Renal cortex interstitium (tissue), 15 donors: ENCODE measurements around the gene CEP250. TPM values are rescaled to one million over a fixed set of nuclear protein-coding genes. Genes with fewer than 3 reads are reported as not detected.

Experiments used
- DNase-seq, 11 donors: peaks; one replicate each; pipeline ENCODE4 v3.0.0-alpha.2; 2013; ENCODE audit warnings: low read depth in 9 of 11, low spot score in 4 of 11; ENCODE audit errors: extremely low read depth in 1 of 11
- long read RNA-seq, 16 experiments: transcript quantifications; one replicate each; lab custom pipeline, GENCODE V29; 2026
- polyA plus RNA-seq, 3 donors: library from polyadenylated mRNA; unstranded; fragments of 120-200 nt; gene quantifications; one replicate each; pipeline ENCODE4 v1.2.1, GENCODE V29; 2013; ENCODE audit not compliant: insufficient read length in 3 of 3

Gene CEP250, protein sequence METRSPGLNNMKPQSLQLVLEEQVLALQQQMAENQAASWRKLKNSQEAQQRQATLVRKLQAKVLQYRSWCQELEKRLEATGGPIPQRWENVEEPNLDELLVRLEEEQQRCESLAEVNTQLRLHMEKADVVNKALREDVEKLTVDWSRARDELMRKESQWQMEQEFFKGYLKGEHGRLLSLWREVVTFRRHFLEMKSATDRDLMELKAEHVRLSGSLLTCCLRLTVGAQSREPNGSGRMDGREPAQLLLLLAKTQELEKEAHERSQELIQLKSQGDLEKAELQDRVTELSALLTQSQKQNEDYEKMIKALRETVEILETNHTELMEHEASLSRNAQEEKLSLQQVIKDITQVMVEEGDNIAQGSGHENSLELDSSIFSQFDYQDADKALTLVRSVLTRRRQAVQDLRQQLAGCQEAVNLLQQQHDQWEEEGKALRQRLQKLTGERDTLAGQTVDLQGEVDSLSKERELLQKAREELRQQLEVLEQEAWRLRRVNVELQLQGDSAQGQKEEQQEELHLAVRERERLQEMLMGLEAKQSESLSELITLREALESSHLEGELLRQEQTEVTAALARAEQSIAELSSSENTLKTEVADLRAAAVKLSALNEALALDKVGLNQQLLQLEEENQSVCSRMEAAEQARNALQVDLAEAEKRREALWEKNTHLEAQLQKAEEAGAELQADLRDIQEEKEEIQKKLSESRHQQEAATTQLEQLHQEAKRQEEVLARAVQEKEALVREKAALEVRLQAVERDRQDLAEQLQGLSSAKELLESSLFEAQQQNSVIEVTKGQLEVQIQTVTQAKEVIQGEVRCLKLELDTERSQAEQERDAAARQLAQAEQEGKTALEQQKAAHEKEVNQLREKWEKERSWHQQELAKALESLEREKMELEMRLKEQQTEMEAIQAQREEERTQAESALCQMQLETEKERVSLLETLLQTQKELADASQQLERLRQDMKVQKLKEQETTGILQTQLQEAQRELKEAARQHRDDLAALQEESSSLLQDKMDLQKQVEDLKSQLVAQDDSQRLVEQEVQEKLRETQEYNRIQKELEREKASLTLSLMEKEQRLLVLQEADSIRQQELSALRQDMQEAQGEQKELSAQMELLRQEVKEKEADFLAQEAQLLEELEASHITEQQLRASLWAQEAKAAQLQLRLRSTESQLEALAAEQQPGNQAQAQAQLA (N-terminal part only)
- 10 to 100 TPM; 50.7 to 63.7 (median 54.0) TPM for polyA plus RNA-seq
- long read RNA-seq, donor 1: 0 reads
- long read RNA-seq, donor 2, partial matches to known transcripts: 0 of 1 reads
- long read RNA-seq, donor 2, other reads (novel, unspliced or antisense): 0 of 1 reads
- long read RNA-seq, donor 3: 0 reads
- long read RNA-seq, donor 4: 0 reads
- long read RNA-seq, donor 5, partial matches to known transcripts: 7 of 8 reads
- long read RNA-seq, donor 5, other reads (novel, unspliced or antisense): 0 of 8 reads
- long read RNA-seq, donor 6: 0 reads
- long read RNA-seq, donor 7: 0 reads
- long read RNA-seq, donor 8, partial matches to known transcripts: 5 of 6 reads
- long read RNA-seq, donor 8, other reads (novel, unspliced or antisense): 0 of 6 reads
- long read RNA-seq, donor 9: 0 reads
- long read RNA-seq, donor 10: 0 reads
- long read RNA-seq, donor 11: 0 reads
- long read RNA-seq, donor 12: 0 reads
- long read RNA-seq, donor 13: 0 reads
- long read RNA-seq, donor 14: 0 reads
- long read RNA-seq, donor 15, partial matches to known transcripts: 0 of 1 reads
- long read RNA-seq, donor 15, other reads (novel, unspliced or antisense): 0 of 1 reads
- long read RNA-seq, donor 16, partial matches to known transcripts: 498 of 828 reads
- long read RNA-seq, donor 16, other reads (novel, unspliced or antisense): 330 of 828 reads

DNA sequence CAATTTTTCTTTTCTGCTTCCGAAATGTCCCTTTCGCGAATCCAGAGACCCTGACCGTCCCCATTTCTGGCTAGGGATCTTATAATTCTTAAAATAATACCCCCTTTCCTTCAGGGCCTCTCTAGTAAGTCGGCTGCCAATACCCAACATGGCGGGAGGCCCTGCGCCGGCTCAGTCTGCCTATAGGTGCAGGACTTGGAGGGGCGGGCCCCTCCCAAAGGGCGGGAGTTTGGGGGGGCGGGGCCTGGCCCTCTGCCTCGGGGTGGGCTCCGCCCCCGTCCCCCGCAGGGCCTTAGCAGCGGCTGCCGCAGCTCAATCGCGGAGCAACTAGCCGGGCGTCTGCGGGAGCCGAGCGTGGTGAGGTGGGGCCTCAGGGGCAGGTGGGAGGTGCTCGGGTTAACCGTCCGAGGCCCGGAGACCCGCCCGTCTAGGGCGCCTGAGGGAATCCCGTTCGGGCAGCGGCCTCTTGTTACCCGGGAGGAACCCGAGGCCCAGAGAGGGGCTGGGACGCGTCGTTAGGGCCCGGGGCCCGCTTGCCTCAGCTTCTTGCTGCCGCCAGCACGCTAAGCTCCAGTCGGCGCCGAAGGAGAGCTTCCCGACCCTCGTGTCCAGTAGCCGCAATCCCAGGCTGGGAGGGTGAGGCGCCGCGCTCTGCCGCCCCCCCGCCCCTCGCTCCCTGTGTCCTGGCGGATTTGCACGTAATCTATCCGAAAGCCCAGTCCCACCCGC lies at the start of gene CEP250:
Gene CEP250 (plus strand): TSS at position 718 of the 729 bp plus-strand sequence. CDS start 6,770 bp downstream, outside the sequence.
- peak; percentile 87 to 97 (median 95) for DNase-seq

DNA sequence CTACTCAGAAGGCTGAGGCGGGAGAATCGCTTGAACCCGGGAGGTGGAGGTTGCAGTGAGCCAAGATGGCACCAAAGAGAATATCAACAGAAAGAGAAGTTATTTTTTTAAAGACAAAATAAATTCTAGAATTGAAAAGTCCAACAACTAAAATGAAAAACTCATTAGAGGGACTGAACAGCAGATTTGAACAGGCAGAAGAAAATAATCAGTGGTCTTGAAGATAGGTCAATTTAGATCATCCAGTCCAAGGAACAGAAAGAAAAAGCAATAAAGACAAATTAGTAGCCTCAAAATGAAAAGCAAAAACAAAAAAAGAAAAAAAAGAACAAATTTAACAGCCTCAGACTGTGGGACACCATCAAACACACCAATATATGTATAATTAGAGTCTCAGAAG lies 49.6 kb upstream of the CEP250 start:
- DNase-seq: no peak

DNA sequence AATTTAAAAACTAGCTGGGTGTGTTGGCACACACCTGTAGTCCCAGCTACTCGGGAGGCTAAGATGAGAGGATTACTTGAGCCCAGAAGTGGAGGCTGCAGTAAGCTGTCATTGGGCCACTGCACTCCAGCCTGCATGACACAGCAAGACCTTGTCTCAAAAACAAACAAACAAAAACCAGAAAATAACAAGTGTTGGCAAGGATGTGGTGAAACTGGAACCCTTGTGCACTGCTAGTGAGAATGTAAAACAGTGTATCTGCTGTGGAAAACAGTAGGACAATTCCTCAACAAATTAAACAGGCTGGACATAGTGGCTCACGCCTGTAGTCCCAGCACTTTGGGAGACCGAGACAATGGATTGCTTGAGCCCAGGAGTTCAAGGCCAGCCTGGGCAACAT lies 47.1 kb upstream of the CEP250 start:
- DNase-seq: no peak

DNA sequence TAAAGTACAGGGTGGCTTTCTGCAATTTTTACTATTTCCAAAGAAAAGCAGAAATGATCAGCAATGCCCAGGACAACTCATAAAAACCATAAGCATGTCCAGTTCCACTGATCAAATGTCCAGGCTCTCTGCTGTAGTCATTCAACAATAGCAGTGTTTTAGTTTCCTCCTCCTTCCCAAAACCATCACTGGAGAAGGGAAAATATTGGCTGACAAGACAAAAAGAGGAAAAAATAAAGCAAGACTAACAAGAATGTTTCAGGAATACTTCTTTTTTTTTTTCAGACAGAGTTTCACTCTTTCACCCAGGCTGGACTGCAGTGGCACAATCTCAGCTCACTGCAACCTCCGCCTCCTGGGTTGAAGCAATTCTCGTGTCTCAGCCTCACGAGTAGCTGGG lies 45.9 kb upstream of the CEP250 start:
- no peak for DNase-seq

DNA sequence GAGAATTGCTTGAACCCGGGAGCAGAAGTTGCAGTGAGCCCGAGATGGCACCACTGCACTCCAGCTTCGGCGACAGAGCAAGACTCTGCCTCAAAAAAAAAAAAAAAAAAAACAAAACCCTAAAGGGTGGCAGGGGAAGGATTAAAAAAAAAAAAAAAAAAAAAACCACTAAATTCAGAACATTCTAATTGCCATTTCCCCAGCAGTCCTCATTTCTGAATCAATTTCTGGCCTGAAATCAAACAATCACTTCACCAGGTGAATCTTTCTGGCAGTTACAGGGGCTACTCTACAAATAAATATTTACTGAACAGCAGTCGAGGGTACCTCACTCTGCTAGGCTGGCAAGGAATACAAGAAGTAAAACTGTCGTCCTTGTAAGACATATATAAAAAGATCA lies 44.8 kb upstream of the CEP250 start:
- DNase-seq: no peak

DNA sequence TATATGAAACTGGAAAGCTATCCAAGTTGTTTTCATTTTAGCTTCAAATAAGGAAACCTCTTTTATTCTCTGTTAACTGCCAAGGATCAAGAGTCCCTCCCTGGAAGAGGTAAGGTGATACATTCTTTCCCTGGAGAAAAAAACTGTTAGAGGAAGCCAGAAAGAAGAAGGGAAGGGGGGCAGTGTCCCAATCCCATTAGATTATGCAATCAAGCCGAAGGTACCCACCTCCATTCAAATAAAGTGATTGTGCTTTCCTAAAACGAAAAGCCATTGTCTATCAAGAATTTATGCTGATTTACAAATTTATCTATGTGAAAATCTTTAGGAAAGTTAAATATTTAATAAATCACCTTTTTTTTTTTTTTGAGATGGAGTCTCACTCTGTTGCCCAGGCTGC lies 34.1 kb upstream of the CEP250 start:
- DNase-seq: no peak

DNA sequence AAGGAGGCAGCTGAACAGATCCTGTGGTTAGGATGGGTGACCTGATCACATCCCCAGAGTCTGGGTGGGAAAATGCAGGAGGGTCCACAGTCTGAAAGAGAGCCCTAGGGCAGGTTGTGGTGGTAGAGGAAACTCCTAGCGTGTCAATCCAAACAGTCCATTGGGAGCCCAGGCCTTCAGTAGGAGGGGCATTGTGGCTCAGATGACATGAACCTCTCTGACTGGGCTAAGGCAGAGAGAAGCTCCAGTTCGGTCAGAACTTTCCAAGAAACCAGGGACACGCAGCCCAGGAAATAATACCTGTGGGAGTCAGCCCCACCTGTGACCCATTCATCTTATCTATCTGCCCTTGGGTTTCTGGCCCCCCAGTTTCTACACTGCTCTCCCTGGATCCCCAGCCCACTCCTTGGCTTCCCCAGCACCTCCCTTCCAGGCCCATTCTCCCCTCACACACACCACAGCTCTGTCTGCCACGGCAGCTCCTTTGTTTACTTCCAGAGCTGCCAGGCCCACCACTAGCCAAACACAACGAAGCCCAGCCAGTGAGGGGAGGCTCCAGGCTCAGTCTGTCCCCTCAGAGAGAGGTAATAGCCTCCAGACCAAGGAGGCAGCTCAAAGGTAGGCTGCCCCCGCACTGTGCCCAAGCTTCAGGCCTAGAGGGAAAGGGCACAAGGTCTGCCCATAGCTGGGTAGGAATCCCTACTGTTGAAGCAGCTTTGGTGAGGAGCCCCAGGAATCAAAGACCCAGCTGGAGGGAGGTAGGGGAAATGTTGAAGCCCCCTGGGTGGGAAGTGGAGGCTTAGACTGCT lies 23.6 kb upstream of the CEP250 start:
- DNase-seq: no peak

DNA sequence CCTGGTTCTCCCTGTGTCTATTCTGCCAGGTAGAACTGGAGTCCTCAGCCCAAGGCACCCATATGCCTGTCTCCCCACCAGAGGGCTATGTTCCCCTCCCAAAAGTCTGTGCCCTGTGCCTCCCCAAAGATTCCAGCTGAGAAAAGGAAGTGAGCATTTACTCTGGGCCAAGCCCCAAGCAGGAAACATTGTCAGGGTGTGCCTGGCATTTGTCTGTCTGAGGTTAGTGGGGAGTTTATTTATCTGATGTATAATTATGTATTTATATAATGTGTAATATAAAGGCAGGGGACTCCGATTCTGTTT lies 23.0 kb upstream of the CEP250 start:
- no peak for DNase-seq

DNA sequence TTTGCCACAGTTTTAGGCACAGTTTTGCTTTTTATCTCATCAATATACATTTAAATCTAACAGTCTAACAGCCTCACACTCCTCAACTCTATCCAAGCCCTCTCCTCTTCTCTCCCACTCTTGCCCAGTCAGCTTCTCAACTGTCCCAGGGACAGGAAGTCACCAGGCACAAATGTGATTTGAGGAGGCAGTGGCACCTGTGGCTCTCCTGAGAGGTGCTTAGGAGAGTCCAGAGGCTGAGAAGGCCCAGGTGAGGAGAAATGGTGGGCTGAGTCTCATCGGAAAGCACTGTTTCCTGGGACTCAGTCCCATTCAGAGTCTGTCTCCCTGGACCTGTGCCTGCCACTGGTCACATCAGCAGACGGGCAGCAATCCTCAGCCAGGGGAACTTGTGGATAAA lies 22.1 kb upstream of the CEP250 start:
- no peak for DNase-seq

DNA sequence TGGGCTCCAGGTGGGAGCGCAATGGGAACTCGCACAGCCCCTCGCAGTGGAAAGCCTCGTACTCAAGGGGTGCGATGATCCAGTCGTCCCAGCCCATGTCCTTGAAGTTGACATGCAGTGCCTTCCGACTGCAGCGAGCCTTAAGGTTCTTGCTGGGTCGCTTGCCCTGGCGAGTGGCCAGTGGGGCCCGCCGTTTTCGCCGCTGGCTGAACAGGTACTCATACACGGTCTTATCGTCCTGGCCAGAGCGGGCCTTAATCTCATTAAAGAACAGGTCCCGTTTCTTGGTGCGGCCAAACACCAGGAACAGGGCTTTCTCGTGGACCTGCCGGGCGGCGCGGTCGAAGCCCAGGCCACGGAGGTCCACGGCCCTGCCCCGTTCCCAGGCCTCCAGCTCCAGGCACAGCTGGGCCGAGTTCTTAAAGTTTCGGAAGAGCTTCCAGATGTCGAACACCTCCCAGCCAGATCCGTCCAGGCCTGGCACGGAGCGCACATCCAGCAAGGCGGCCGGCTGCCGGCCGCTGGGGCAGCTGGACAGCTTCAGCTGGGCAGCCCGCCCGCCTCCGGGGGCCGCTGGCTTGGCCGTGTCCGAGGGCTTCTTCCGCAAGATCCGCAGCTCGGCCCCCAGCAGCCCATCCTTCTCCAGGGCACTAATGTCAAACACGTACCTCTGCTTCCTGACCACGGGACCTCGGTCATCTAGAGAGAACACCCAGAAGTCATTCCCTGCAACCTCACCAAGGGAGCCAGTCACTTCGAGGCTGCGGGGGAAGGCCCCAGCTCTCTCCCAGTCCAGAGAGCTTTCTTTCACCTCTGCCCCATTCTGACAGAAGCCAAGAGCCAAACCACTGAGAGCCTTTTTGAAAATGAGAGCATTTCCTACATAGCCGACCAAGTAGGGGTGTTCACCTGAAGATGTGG lies 21.1 kb upstream of the CEP250 start:
- no peak for DNase-seq

DNA sequence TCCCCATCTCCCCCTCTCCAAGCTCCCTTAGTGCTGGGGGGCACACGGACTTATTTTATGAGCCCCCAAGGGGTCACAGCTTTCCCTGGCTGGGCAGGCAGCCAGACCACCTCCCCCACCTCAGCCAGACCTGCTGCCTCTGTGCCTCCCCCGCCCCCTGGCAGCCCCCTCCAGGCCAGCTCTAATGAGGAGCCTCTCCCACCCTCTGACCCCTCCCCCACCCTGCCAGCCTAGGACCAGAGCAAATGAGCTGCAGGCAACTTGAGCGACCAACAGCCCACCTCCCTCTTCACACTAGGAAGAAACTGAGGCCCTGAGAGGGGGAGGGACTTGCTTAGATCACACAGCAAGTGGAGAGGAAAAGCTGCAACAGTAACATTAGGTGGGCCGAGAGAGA lies 19.2 kb upstream of the CEP250 start:
- no peak for DNase-seq

DNA sequence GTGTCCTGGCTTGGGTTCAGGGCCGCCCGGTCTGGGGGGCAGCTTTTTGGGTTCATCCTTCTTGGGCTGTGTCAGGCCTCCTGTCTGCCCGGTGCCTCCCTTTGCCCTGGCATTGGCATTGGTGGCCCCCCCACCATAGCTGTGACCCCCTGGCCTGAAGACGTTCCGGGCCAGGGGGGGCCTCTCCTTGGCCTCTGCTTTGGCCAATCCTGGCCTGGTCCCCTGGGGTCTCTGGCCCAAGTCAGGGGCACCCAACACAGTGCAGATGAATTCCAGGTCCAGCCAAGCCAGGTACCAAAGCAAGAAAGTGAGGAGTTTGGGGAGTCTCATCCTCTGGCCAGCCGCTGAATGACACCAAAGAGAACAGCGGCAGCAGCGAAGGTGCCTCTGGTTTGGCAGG lies 17.8 kb upstream of the CEP250 start:
- no peak for DNase-seq

DNA sequence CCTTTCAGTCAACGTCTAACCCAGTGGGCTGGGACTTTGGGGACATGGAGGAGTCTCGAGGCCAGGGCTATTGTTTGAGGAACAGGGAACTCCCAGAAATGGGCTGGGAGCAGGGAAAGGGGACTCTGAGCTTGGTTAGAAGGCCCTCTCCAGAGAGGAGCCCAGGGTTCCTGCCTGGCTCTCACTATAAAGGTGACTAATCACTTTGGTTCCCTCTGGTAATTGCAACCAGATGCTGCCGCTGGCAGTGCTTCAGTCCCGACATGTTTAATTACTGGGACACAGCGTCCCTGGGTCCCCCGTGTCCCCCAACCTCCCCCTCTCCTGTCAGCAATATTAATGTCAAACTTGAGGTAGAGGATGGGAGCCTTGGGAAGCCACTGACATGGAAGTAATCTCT lies 12.4 kb upstream of the CEP250 start:
- DNase-seq: no peak

DNA sequence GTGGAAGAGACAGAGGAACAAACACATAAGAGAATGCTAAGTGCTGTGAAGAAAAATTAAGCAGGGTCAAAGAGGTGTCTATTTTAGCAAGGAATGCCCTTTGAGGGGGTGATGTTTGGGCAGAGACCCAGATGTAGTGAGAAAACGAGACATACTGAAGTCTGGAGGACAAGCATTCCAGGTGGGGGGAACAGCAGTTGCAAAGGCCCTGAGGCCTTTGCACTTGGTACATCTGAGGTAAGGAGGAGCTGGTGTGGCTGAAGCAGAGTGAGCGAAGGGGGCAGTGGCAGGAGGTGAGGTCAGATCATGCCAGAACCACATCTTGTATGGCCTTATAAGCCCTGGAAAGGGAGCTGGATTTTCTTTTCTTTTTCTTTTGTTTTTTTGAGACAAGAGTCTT lies 11.2 kb upstream of the CEP250 start:
- no peak for DNase-seq

DNA sequence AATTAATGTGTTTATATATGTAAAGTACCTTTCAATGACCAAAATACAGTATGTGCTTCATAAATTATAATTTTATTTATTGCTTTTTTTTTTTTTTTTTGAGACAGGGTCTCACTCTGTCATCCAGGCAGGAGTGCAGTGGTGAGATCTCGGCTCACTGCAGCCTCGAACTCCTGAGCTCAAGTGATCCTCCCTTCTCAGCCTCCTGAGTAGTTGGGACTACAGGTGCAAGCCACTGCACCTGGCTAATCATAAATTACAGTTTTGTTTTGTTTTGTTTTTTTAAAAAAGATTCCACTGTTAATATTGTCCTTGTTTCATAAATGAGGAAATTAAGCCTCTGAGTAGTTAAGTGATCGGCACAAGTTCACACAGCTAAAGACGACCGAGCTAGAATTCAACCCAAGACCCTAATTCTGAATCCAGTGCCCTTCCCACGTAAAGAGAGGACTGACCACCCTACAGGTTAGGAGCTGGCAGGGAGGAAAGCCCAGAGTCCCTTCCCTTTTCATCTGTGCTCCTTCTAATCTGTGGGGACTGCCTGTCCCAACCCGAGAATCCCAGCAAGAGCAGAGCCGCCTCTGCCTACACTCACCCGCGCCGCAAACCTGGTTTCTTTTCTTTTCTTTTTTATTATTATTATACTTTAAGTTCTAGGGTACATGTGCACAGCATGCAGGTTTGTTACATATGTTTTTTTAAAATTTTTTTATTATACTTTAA lies 8.9 kb upstream of the CEP250 start:
- no peak for DNase-seq
